Keratinocyte (primary cell): ENCODE measurements around the gene HSPG2.

Experiments
- CTCF ChIP-seq, 3 experiments: IDR thresholded peaks in 1 of 3; conservative IDR thresholded peaks in 1 of 3; optimal IDR thresholded peaks in 1 of 3; 2 replicates in 2 of 3; 3 replicates in 1 of 3; pipeline versions ENCODE3 to v1.5.1; 2011; ENCODE audit warnings: low read length in 3 of 3, mild to moderate bottlenecking in 3 of 3, moderate library complexity in 2 of 3, control low read depth in 1 of 3, inconsistent platforms in 1 of 3; ENCODE audit not compliant: insufficient read depth in 2 of 3; ENCODE audit errors: extremely low read depth in 1 of 3
- EZH2 ChIP-seq: IDR thresholded peaks from one replicate; pipeline ENCODE4 v1.6.1; 2012; ENCODE audit warnings: inconsistent platforms, mild to moderate bottlenecking, low read length, moderate library complexity

GRCh38 chr1:21834666-21835065 lies 102.4 kb downstream of the HSPG2 start:
- TF ChIP-seq EZH2, result no peak
- TF ChIP-seq CTCF (optimal IDR thresholded peaks at IDR 0.05 in 1 of 3, IDR thresholded peaks at IDR 0.05 in 1 of 3, conservative IDR thresholded peaks at IDR 0.05 in 1 of 3; ENCODE audit: extremely low read depth in 1 of 3, insufficient read depth in 2 of 3, low read length in 3 of 3), result no peak
